Measurements from ENCODE around the gene RPTOR.
"Not testable (repeated sequence)": the region's sequence is repeated elsewhere in the genome, so short reads cannot be mapped to it uniquely, and the experiment has no call there.

The RPTOR gene

DNA sequence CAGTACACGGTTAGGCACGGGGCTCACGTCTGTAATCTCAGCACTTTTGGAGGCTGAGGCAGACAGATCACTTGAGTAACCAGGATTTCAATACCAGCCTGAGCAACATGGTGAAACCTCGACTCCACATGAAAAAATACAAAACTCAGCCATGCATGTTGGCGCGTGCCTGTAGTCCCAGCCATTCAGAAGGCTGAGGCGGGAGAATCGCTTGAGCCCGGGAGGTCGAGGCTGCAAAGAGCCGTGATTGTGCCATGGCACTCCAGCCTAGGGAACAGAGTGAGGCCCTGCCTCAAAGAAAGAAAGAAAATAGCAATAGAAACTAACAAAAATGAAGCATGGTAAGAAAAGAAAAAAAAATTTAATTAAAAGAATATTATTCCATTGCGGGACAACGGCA lies 319.0 kb downstream of the RPTOR start:
- no peak for FAIRE-seq

DNA sequence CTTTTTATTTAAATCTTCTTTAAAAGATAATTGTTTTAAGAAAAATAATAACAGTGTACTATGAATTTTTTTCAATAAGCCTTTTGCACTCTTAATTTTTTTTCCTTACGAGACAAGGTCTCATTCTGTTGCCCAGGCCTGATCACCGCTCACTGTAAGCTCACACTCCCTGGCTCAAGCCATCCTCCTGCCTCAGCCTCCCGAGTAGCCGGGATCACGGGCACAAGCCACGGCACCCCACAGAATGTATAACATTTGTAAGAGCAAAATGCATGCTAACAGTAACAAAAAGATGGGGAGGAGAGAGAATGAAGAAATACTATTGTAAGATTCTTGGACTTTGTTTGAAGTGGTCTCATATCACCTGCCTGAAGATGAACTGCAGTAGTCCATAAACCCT lies 320.1 kb downstream of the RPTOR start:
- DNase-seq (ENCODE audit: insufficient read length, low spot score) = no peak
- FAIRE-seq = no peak

More for the DNA sequence above, 319.0 kb downstream of the RPTOR start:
- DNase-seq (ENCODE audit: insufficient read length, low spot score) = no peak

DNA sequence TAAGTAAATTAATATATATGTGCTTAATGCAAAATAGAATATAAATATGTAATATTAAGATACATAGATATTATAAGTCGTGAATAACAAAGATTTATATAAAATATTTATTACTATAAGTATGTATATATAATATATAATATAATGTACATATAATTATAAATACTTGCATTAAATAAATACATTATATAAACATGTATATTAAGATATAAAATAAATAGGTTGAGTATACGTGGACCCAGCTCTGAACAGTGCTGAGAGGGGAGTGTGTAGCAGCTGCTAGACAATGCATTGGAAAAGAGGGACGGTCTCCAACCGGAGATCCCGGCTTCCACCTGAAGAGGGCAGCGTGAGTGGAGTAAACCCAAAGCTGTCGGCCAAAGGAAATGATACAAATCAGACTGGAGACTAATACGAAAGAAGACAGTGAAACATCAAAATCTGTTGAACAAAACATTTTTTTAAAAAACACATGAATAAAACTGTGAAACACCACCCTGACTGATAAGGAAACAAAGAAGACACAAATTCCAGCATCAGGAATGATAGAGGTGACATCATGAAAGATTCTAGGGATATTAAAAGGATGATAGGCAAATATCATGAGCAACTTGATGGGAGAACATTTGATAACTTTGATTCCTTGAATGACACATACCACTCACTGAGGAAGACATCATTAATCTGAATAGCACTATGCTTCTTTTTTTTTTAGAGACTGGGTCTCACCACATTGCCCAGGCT lies 321.6 kb downstream of the RPTOR start:
- DNase-seq (ENCODE audit: insufficient read length, low spot score) (no peak), FAIRE-seq (peak; percentile 54)

DNA sequence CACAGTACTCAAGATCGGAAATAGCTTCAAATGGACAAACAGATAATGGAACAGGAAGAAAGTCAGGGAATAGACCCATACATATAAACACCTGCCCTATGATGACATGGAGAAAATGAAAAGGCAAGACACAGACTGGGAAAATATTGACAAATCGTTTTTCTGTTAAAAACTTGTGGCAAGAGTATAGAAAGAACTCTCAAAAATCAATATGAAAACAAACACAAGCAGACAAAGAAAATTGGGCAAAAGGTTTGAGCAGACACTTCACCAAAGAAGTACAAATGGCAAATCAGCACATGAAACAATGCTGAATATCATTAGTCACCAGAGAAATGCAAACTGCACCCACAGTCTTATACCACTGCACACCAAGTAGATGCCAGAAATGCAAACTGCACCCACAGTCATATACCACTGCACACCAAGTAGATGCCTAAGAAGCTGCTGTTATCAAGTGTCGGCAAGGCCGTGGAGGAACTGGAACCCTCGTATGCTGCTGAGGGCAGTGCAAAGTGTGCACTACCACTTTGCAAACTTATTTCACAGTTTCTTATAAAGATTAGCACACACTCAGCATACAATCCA lies 323.5 kb downstream of the RPTOR start:
- no peak for FAIRE-seq

GRCh38 chr17:80869481-80870145 lies 325.0 kb downstream of the RPTOR start:
- no peak for DNase-seq (ENCODE audit: insufficient read length, low spot score)
- FAIRE-seq = no peak

More for the DNA sequence above, 323.5 kb downstream of the RPTOR start:
- DNase-seq (ENCODE audit: insufficient read length, low spot score) = no peak

- FAIRE-seq (no peak), DNase-seq (ENCODE audit: insufficient read length, low spot score) (no peak)
Observed at GRCh38 chr17:80870401-80870800, 325.8 kb downstream of the RPTOR start.

DNA sequence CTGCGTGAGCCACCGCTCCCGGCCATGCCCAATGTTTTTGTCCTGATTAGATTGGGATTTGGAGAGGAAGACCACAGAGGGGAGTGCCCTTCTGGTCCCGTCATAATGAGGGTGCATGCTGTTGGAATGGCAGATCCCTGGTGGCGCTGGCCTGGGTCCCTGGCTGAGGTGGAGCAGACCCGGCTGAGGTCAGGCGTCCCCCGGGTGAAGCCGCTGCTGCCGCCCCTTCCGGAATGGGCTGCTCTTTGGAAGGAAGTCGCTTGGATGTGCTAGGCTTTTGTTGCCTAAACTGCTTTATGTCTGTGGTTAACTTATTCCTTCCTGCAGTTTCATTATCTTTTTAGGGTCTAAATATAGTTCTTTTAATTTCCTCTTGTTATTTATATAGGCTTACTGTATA lies 326.7 kb downstream of the RPTOR start:
- DNase-seq (ENCODE audit: insufficient read length, low spot score) (no peak), FAIRE-seq (no peak)

DNA sequence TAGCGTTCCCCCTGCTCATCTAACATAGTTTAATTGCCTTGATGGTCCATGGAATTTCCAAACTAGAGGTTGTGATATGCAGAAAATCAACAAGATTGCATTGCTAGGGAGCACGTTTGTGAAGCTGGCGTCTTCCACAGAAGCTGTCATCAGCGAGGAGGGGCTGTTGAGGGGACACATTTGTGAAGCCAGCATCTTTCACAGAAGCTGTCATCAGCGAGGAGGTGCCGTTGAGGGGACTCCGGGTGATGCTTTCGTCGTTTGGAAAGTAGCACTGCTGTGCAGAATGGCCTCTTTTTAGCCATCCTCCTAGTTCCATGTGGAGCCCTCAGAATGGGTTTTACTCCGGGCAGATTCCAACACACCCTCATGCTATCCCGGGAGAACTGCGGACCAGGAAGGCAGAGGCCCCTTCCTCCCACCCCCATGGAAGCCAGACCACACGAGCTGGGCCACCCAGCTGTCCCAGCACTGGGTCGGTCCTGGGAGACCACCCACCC lies 327.4 kb downstream of the RPTOR start:
- peak; percentile 31 for FAIRE-seq
- DNase-seq (ENCODE audit: insufficient read length, low spot score) = no peak

DNA sequence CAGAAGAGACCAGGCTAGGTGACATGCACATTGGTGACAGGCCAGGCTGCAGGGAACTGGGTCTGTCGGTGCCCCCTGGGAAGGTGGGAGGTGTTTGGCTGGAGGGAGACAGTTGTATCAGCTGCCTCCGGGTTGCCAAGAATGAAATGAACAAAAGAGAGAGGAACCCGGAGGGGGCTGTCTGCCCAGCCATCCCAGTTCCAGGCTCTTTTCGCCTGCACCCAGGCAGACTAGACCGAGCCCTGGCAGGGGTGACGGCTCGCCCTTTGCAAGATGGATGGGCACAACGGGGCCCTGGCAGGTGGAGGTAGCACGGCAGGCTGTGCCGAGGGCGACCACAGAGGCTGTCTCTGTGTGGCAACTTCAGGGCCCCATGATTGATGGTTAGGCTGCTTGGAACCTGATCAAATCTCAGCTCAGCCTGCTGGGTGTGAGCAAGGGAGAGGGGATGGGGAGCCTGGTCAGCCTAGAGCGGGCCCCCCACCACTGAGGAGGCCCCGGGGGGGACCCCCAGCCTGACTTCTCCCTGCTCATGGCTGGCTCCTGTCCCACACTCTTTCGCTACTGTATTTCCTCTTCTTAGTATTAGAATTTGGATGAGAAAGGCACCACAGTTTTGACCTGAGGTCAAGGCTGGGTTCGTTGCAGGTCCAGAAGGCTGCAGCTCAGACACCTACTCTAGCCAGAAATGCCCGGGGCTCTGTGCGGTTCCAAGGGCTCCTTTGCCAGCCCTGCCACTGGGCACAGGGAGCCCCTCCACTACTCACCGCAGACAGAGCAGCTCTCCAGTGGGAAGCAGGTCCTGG lies 328.1 kb downstream of the RPTOR start:
- no peak for DNase-seq (ENCODE audit: insufficient read length, low spot score)
- no peak for FAIRE-seq

DNA sequence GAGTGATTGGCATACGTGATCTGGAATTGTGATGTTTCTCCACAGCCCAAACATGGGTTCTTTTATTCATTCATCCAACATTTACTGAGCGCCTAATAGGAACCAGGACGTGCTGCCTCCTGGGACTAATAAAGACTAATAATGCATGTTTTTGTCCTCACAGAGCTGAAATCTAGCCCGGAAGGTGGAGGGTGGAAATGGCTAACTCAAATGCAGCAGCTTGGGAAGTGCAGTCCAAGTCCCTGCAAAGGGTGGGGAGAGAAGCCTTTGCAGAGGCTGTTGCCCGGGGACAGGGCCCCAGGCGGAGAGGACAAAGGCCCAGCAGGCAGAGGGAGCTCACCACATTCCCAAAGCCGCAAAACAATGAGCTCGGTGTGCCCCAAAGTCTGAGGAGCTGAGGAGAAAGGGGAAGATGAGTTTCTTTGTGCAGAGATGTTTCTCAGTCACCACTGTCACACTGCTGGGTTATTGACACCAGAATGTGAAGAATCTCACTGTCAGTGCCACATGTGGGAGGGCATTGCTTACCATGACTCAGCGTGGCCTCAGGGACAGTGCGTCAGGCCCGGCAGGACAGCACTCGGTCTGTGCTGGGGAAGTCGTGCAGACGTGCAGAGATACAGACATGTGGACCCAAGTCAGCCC lies 328.8 kb downstream of the RPTOR start:
- DNase-seq (ENCODE audit: insufficient read length, low spot score) (no peak), FAIRE-seq (no peak)

DNA sequence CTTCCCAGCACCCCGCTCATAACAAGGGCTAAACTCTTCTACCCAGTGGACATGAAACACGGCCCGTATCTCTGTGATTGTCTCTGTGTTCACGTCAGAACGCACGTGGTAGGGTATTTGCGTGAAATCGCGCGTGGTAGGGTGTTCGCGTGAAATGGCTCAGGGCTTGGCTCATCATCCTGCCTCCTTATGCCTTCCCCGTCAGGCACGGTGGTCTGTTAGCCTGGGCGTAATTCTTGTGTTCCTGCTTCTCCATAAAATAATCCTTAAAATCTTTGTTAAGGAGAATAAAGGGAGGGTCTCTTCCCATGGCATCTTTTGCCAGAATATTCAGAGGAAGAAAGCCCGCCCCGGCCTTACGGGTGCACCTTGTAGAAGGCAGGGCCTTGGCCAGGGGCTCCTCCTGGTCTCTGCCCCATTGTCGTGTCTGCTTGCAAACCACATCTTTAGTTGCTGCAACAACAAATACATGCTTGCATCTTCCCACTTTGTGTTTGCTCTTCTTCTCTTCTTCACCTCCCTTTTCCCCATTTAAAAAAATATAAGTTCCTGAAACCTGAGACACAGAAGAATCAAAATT lies 330.3 kb downstream of the RPTOR start:
- DNase-seq (ENCODE audit: insufficient read length, low spot score) (no peak), FAIRE-seq (no peak)

- FAIRE-seq; DNase-seq (ENCODE audit: insufficient read length, low spot score): not testable (repeated sequence)
Observed at GRCh38 chr17:80875480-80875995, 330.9 kb downstream of the RPTOR start.

DNA sequence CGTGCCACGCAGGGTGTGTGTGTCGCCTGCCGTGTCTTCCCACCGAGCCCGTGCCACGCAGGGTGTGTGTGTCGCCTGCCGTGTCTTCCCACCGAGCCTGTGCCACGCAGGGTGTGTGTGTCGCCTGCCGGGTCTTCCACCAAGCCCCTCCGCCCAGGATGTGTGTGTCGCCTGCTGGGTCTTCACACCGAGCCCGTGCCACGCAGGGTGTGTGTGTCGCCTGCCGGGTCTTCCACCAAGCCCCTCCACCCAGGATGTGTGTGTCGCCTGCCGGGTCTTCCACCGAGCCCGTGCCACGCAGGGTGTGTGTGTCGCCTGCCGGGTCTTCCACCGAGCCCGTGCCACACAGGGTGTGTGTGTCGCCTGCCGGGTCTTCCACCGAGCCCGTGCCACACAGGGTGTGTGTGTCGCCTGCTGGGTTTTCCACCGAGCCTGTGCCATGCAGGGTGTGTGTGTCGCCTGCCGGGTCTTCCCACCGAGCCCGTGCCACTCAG lies 331.9 kb downstream of the RPTOR start:
- not testable (repeated sequence) for DNase-seq (ENCODE audit: insufficient read length, low spot score); FAIRE-seq

- DNase-seq (ENCODE audit: insufficient read length, low spot score) (peak; percentile 77), FAIRE-seq (peak; percentile 98)
Observed at GRCh38 chr17:80876950-80877728, 332.5 kb downstream of the RPTOR start.

GRCh38 chr17:80877729-80878303 lies 333.2 kb downstream of the RPTOR start:
- DNase-seq (ENCODE audit: insufficient read length, low spot score) (no peak), FAIRE-seq (no peak)

DNA sequence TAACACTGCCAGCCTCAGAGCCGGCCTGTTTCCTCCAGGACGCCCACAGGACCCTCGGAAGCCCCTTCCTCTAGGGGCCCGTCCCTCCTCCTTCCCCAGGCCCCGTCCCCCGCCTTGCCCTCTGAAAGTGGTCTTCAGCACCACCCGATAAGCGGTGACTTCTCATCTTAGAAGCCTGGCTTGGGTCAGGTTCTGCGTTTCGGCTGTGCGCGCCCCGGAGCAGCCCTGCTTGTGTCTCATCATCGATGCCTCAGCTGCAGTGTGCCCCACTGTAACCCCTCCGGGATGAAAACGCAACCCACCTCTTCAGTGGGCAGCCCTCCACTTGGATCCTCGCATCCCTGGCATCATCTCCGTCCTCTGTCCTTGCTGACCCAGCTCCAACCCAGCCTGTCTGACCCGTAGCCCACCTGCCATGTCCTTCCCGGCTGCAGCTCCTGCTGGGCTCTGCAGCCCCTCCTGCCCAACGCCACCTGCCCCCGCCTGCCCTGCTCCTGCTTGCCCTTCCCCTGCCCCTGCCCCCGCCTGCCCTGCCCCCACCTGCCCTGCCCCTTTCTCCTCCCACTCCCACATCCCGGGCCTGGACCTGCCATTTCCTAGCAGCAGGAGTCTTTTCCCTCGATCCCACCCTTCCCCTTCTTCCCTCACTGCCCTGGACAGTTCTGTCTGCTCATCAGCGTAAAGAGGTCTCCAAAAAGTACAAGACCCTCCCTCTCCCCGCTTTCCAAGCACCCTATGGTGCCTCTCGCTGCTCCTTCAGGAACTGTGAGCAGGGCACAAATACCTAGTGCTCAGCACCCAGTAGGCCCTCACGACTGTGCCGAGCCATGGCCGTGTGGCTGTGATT lies 334.5 kb downstream of the RPTOR start:
- DNase-seq (ENCODE audit: insufficient read length, low spot score) (no peak), FAIRE-seq (no peak)
